ENCODE results near the gene PBX1.

DNA sequence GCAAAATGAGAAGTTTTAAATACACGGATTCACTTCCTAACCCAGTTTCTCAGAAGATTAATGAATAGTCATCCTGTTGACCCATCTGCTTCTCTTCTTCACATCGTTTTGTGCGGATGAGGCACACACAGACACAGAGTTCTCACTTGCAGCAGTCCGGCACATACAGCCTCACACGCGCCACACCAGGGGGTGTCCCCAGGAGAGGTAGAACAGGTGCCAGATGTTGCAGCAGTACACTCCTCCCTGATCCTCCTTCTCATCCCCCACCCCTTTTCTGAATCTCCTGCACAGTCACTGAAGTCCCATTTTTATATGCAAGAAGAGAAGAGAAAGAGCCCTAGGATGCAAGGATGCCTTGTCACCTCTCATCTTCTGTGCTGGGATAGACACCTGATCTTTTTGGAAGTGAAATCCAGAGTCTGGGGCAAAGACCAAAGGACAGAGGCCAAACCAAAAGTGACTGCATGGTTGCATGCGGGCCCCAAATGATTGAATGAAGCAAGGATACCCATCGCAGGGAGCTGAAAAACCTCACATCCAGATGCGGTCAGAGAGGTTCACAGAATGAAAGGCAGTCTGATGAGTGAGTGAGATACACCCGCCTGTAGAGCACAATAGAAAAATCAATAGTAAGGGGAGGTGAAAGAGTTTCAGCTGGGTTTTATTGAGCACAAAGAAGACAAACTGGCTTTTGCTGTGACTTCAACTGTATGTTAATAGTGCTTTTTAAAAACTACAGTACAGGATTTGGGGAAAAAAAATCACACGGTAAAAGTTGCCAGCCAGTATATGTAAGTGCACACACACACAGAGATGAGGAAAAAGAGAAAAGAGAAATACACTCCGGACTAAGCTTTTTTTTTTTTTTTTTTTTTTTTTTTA is 28.9 kb downstream of the PBX1 start:
- TF ChIP-seq EZH2 (IDR thresholded peaks at IDR 0.05; ENCODE audit: borderline replicate concordance) = no peak
- TF ChIP-seq, protein P1, sequence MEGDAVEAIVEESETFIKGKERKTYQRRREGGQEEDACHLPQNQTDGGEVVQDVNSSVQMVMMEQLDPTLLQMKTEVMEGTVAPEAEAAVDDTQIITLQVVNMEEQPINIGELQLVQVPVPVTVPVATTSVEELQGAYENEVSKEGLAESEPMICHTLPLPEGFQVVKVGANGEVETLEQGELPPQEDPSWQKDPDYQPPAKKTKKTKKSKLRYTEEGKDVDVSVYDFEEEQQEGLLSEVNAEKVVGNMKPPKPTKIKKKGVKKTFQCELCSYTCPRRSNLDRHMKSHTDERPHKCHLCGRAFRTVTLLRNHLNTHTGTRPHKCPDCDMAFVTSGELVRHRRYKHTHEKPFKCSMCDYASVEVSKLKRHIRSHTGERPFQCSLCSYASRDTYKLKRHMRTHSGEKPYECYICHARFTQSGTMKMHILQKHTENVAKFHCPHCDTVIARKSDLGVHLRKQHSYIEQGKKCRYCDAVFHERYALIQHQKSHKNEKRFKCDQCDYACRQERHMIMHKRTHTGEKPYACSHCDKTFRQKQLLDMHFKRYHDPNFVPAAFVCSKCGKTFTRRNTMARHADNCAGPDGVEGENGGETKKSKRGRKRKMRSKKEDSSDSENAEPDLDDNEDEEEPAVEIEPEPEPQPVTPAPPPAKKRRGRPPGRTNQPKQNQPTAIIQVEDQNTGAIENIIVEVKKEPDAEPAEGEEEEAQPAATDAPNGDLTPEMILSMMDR (IDR thresholded peaks at IDR 0.05; ENCODE audit: poor library complexity) = no peak
- TF ChIP-seq EZH2phosphoT487 (IDR thresholded peaks at IDR 0.05; ENCODE audit: low read depth, severe bottlenecking, unreplicated experiment) = no peak
